ENCODE data around the gene GREB1.
A peak's percentile ranks its signal among the peaks of the same experiment; 100 is the strongest.

The GREB1 gene

GRCh38 chr2:11513319-11513718, 20.5 kb upstream of the GREB1 start:
- no peak for DNase-seq

- DNase-seq, result no peak
These were observed 19.6 kb upstream of the GREB1 start for GRCh38 chr2:11514081-11514730.

- DNase-seq, result no peak
These were observed 18.9 kb upstream of the GREB1 start for GRCh38 chr2:11514904-11515303.

- no peak for DNase-seq
These were observed 18.3 kb upstream of the GREB1 start for GRCh38 chr2:11515490-11515981.

GRCh38 chr2:11516984-11517648, 16.7 kb upstream of the GREB1 start:
- DNase-seq, result no peak

- no peak for DNase-seq
These were observed 15.9 kb upstream of the GREB1 start for GRCh38 chr2:11517906-11518305.

GRCh38 chr2:11520092-11520693, 13.7 kb upstream of the GREB1 start:
- DNase-seq, result no peak

GRCh38 chr2:11521775-11522174, 12.1 kb upstream of the GREB1 start:
- DNase-seq, result no peak

GRCh38 chr2:11524470-11524869, 9.4 kb upstream of the GREB1 start:
- DNase-seq, result no peak

GRCh38 chr2:11525762-11526161, 8.1 kb upstream of the GREB1 start:
- DNase-seq, result no peak

- DNase-seq, result no peak
These were observed 6.8 kb upstream of the GREB1 start for GRCh38 chr2:11527001-11527400.

GRCh38 chr2:11528228-11528627, 5.6 kb upstream of the GREB1 start:
- DNase-seq, result no peak

GRCh38 chr2:11530864-11531465, 2.9 kb upstream of the GREB1 start:
- DNase-seq, result no peak

- no peak for DNase-seq
These were observed 1.3 kb upstream of the GREB1 start for GRCh38 chr2:11532416-11533055.

- DNase-seq, result no peak
These were observed 363 bp downstream of the GREB1 start for GRCh38 chr2:11534071-11534745.

GRCh38 chr2:11534746-11535484, 1.1 kb downstream of the GREB1 start:
- no peak for DNase-seq

GRCh38 chr2:11535899-11536344, 2.1 kb downstream of the GREB1 start:
- DNase-seq, result no peak

GRCh38 chr2:11537951-11538350, 4.1 kb downstream of the GREB1 start:
- DNase-seq, result no peak

GRCh38 chr2:11539317-11540147, 5.7 kb downstream of the GREB1 start:
- DNase-seq, result no peak

- DNase-seq, result peak; percentile 8
These were observed 6.5 kb downstream of the GREB1 start for GRCh38 chr2:11540148-11540995.
